Prostate gland (tissue), 2 donors: Measurements from ENCODE around the gene PLCB4.

ENCODE experiments used
- CTCF ChIP-seq, 4 experiments: fragments of 200-600 bp in 2 of 4; fragments of 450-650 bp in 2 of 4; sonication (generic) in 2 of 4; IDR thresholded peaks; 1 replicate in 3 of 4; 2 replicates in 1 of 4; pipeline ENCODE4 v1.5.1; 2016 to 2019; ENCODE audit warnings: antibody characterized with exemption in 4 of 4, mild to moderate bottlenecking in 2 of 4, moderate library complexity in 2 of 4
- POLR2A ChIP-seq: fragments of 450-650 bp; IDR thresholded peaks from one replicate; pipeline ENCODE4 v1.6.1; 2016; ENCODE audit warnings: antibody characterized with exemption, mild to moderate bottlenecking
- POLR2AphosphoS5 ChIP-seq: sonication (generic); formaldehyde crosslinking; IDR thresholded peaks from one replicate; pipeline ENCODE4 v1.6.1; 2017; ENCODE audit warnings: antibody characterized with exemption

DNA sequence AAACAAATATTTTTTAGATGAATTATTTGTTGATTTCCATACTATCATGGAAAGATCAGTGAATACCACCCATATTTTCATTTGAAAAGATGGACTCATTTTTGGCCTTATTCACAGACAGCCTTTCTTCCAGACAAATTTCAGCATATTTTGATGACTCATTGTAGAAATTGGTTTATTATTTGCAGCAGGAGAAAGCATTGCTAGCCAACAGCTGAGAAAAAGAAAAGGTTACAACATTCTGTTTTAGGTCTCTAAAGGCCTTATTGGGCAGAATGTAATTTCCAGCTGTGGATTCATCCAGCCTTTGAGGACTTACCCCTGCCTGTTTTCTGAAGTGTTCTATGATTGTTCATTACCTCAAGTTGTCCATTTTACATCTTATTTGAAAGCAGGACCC, 201.9 kb downstream of the PLCB4 start:
- TF ChIP-seq CTCF (IDR thresholded peaks at IDR 0.05) (no peak), POLR2A (no peak), POLR2AphosphoS5 (no peak)
